Right ventricle myocardium superior (tissue), 1 donor: Measurements from ENCODE around the gene SLIT3. TPM values are rescaled to one million over a fixed set of nuclear protein-coding genes. Genes with fewer than 3 reads are reported as not detected.
A peak's percentile ranks its signal among the peaks of the same experiment; 100 is the strongest.
"Not testable (repeated sequence)": the region's sequence is repeated elsewhere in the genome, so short reads cannot be mapped to it uniquely, and the experiment has no call there.

ENCODE experiments used
- ATAC-seq: fragments of 200-7000 bp; cut with Tn5 transposase; one replicate; pipeline ENCODE4 v1.9.1; 2020; ENCODE audit warnings: mild to moderate bottlenecking; ENCODE audit not compliant: poor library complexity
- DNase-seq: peaks from one replicate; pipeline ENCODE4 v3.0.0-alpha.2; 2020
- intact Hi-C: fragments of 100-400 bp; cut with DNase I; formaldehyde crosslinking; loops from one replicate; pipeline ENCODE4 v1.11.2; 2022
- microRNA-seq: library from miRNA; unstranded; fragments of <30 nt; microRNA quantifications from one replicate; pipeline ENCODE4 v1.2.0, GENCODE V29; 2020
- total RNA-seq: library from RNA; stranded (reverse); fragmentation: NEBNext Ultra II Directional; extraction: Animal tissue kit (Norgen Biotek cat#: 25700); gene quantifications from one replicate; pipeline ENCODE4 v1.2.1, GENCODE V29; 2021
- donor health status: DM: no; HTN: yes; CAD: no; lungs with severe emphysema.

Gene SLIT3
- total RNA-seq, 1 donor from 2014 or later, result 12.5 TPM

- intact Hi-C loops, result no loop called here
- ATAC-seq (no peak), DNase-seq (no peak)
These were observed 652.9 kb downstream of the SLIT3 start for GRCh38 chr5:168648016-168648415.

- intact Hi-C loops, result no loop called here
- ATAC-seq (no peak), DNase-seq (no peak)
These were observed 653.9 kb downstream of the SLIT3 start for GRCh38 chr5:168647083-168647482.

GRCh38 chr5:168646335-168646734 lies 654.6 kb downstream of the SLIT3 start:
- intact Hi-C loops, result no loop called here
- ATAC-seq (no peak), DNase-seq (no peak)

GRCh38 chr5:168645195-168645594 lies 655.7 kb downstream of the SLIT3 start:
- ATAC-seq (no peak), DNase-seq (no peak)
- intact Hi-C loops, result no loop called here

GRCh38 chr5:168642019-168642418 lies 658.9 kb downstream of the SLIT3 start:
- intact Hi-C loops, result no loop called here
- no peak for ATAC-seq
- DNase-seq, result no peak

- ATAC-seq, DNase-seq, intact Hi-C loops: not testable (repeated sequence)
These were observed 662.1 kb downstream of the SLIT3 start for GRCh38 chr5:168638846-168639245.

GRCh38 chr5:168637793-168638192 lies 663.1 kb downstream of the SLIT3 start:
- no peak for DNase-seq
- intact Hi-C loops, result no loop called here
- ATAC-seq, result no peak

- ATAC-seq (no peak), DNase-seq (no peak)
- intact Hi-C loops, result no loop called here
These were observed 663.7 kb downstream of the SLIT3 start for GRCh38 chr5:168637281-168637680.

- intact Hi-C loops, DNase-seq, ATAC-seq: not testable (repeated sequence)
These were observed 670.0 kb downstream of the SLIT3 start for GRCh38 chr5:168630958-168631357.

GRCh38 chr5:168624850-168625364 lies 676.0 kb downstream of the SLIT3 start:
- intact Hi-C loops, result no loop called here
- ATAC-seq (no peak), DNase-seq (no peak)

GRCh38 chr5:168620807-168621206 lies 680.1 kb downstream of the SLIT3 start:
- no peak for ATAC-seq
- intact Hi-C loops, result no loop called here
- no peak for DNase-seq

- intact Hi-C loops, result no loop called here
- DNase-seq (no peak), ATAC-seq (no peak)
These were observed 686.3 kb downstream of the SLIT3 start for GRCh38 chr5:168614661-168615060.

- DNase-seq (no peak), ATAC-seq (no peak)
- intact Hi-C loops, result no loop called here
These were observed 686.9 kb downstream of the SLIT3 start for GRCh38 chr5:168613996-168614395.

GRCh38 chr5:168613396-168613795 lies 687.5 kb downstream of the SLIT3 start:
- intact Hi-C loops, result no loop called here

GRCh38 chr5:168612996-168613395 lies 687.9 kb downstream of the SLIT3 start:
- no peak for DNase-seq
- intact Hi-C loops, result no loop called here
- peak; percentile 83 for ATAC-seq

More at GRCh38 chr5:168613396-168613795, 687.5 kb downstream of the SLIT3 start:
- DNase-seq (no peak), ATAC-seq (no peak)

- DNase-seq, result no peak
- intact Hi-C loops, result no loop called here
These were observed 688.8 kb downstream of the SLIT3 start for GRCh38 chr5:168612123-168612522.

More at GRCh38 chr5:168612123-168612522, 688.8 kb downstream of the SLIT3 start:
- no peak for ATAC-seq

Small RNA genes within 50 kb of the gene (microRNA-seq; reads per million reads assigned to microRNA genes)
- gene MIR218-2 (not detected), gene MIR585 (3.2 reads per million, percentile 2 among the genes with 10 or more reads in this experiment)
